HG03469 (cell line): ENCODE results near the gene BTN1A1.
A peak's percentile ranks its signal among the peaks of the same experiment; 100 is the strongest.
"Not testable (repeated sequence)": the region's sequence is repeated elsewhere in the genome, so short reads cannot be mapped to it uniquely, and the experiment has no call there.

ENCODE experiments used
- ATAC-seq: cut with Tn5 transposase; IDR thresholded peaks from one replicate; pipeline ENCODE4 v1.9.1; 2021; ENCODE audit warnings: mild to moderate bottlenecking, moderate library complexity, moderate number of reproducible peaks; ENCODE audit not compliant: unreplicated experiment

Gene BTN1A1

GRCh38 chr6:26507658-26508057 is 7.6 kb downstream of the BTN1A1 start:
- no peak for ATAC-seq

DNA sequence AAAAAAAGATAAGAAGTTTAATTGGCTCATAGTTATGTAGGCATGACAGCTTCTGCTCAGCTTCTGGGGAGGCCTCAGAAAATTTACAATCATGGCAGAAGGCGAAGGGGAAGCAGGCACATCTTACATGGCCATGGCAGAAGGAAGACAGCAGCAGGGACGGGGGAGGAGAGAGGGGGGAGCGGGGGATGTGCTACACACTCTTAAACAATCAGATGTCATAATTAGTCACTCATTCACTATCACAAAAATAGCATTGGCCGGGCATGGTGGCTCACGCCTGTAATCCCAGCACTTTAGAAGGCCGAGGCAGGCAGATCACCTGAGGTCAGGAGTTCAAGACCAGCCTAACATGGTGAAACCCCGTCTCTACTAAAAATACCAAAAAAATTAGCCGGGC is 10.9 kb downstream of the BTN1A1 start:
- ATAC-seq = not testable (repeated sequence)

- ATAC-seq = no peak
Measured at GRCh38 chr6:26514984-26515383, 14.9 kb downstream of the BTN1A1 start.

DNA sequence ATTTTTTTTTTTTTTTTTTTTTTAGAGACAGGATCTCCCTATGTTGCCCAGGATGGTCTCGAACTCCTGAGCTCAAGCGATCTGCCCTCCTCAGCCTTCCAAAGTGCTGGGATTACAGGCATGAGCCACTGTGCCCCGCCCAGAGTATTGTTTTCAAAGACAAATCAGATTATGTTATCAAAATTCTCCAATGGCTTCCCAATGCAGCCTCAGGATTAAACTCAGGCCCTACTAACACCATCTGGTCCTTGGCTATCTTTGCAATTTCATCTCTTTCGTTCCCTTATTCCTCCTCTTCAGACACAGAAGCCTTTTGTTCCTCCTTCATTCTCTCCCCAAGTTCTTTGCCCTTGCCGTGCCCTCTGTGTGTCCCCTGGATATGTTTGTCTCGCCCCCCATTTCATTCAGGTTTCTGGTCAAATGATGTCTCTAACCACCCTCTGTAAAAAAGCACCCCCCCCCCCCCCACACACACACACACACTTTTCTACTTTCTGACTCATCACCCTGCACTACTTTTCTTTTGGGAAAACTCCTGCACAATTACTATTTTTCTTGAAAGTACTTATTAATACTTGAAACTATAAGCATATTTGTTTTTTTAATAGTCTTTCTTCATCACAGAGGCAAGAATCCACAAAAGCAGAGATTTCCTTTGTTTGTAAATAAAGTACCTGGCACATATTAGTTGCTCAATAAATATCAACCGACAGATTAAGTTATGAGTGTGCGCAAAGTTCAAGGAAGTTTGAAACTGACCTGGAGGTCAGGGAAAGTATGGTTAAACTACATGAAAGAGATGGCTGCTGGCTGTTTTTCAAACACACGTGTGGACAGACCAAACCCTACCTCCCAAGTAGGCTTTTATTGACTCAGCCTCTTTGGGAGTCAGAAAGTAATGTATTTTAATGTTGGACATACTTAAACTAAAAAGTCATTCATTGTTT is 16.7 kb downstream of the BTN1A1 start:
- ATAC-seq = no peak

GRCh38 chr6:26519359-26519758 is 19.3 kb downstream of the BTN1A1 start:
- ATAC-seq = no peak

GRCh38 chr6:26520237-26520849 is 20.2 kb downstream of the BTN1A1 start:
- peak; percentile 11 for ATAC-seq

GRCh38 chr6:26520850-26521599 is 20.9 kb downstream of the BTN1A1 start:
- ATAC-seq = peak; percentile 30

DNA sequence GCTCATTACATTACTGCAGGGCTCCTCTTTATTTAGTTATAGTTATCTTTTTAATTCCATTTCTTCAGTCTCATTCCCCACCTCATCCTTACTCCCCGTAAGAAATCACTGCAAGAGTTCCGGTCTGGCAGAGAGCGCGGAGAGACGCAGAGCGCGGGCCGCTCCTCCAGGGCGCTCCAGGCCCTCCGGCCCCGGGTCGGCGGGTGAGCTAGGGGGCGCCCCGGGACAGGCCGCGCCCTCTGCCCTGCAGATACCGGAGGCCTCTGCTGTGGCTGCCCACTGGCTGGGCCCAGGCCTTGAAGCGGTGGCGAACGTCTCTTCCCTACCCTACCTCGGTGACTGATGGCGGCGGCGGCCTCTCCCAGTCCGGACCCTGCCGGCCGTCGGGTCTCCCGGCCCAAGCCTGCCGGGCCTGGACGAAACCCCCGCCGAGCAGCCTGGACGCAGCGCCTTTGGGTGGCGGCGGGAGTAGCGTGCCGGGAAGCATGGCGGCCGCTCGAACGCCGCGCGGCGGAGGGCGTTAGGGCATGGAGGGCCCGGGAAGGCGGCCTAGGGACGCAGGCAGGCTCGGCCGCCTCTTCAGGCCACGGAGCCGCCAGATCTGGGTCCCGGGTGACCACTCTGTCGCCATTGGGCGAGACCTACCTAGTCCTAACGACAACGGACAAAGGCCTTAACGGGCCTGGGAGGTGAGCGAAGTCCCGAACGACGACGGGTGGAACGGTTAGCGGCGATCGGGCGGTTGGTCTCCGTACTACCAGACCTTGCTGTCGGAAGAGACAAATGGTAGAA is 21.7 kb downstream of the BTN1A1 start:
- peak; percentile 51 for ATAC-seq

- ATAC-seq = not testable (repeated sequence)
Measured at GRCh38 chr6:26522486-26523228, 22.6 kb downstream of the BTN1A1 start.

GRCh38 chr6:26524314-26524713 is 24.2 kb downstream of the BTN1A1 start:
- not testable (repeated sequence) for ATAC-seq

GRCh38 chr6:26524722-26525370 is 24.7 kb downstream of the BTN1A1 start:
- ATAC-seq = no peak

DNA sequence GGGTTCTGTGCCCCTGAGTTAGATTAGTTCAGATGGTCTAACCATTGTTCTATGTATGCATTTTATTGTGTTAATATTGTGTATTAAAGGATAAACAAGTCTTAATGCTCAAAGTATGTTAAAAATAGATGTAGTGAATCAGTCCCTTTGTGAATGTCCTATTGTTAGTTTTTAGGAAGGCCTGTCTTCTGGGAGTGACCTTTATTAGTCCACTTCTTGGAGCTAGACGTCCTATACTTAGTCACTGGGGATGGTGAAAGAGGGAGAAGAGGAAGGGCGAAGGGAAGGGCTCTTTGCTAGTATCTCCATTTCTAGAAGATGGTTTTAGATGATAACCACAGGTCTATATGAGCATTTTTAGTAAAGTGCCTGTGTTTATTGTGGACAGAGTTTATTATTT is 25.7 kb downstream of the BTN1A1 start:
- ATAC-seq = no peak

DNA sequence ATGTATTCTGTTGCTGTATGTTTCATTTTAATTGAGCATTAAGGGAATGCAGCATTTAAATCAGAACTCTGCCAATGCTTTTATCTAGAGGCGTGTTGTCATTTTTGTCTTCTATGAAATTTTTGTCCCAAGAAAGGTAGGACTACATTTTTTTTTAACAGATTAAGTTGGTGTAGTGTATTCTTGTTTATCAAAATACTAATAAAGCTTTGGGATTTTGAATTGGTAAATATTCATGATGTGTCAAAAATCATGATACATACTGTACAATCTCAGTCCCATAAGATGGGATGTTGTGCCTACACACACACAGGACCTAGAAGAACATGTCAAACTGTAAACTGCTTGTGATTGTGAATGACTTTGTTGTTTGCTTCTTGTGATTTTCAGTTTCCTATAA is 26.8 kb downstream of the BTN1A1 start:
- no peak for ATAC-seq

GRCh38 chr6:26530203-26530602 is 30.1 kb downstream of the BTN1A1 start:
- no peak for ATAC-seq

- no peak for ATAC-seq
Measured at GRCh38 chr6:26531897-26532296, 31.8 kb downstream of the BTN1A1 start.

GRCh38 chr6:26532699-26533531 is 32.8 kb downstream of the BTN1A1 start:
- ATAC-seq = no peak

- ATAC-seq = no peak
Measured at GRCh38 chr6:26533532-26533931, 33.4 kb downstream of the BTN1A1 start.

DNA sequence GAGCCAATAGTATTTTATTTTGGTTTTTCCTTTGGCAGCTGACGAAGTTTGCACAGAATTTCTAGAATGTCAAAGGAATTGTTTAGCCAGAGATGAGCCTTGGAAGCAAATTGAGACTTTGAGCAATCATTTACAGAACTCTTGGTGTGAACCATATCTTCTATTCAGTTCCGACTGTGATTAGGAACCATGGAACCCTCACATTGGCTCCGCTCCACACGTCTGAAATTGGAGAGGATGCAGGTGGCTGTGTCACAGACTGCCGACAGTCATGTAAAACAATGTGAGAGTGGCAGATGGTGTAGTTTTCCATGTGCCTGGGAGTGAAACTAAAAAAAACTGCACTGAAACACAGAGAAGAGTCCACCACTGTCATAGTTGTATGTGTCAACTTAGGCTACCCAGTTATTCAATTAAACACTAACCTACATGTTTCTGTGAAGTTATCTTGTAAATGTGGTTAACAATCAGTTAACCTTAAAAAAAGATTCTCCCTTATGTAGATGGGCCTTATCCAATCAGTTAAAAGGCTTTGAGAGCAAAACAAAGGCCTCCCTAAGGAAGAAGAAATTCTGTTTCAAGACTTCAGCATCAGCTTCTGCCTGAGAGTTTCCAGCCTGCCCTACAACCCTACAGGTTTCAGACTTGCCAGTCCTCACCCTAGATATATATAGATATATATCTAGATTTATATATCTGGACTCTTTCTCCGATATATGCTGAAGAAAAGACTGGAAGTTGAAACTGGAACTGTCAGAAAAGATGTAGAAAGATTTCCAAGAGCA is 34.8 kb downstream of the BTN1A1 start:
- no peak for ATAC-seq
